Neural crest cell (in vitro differentiated cells): ENCODE data around the gene GGA3. TPM values are rescaled to one million over a fixed set of nuclear protein-coding genes. Genes with fewer than 3 reads are reported as not detected.
"Not testable (repeated sequence)": the region's sequence is repeated elsewhere in the genome, so short reads cannot be mapped to it uniquely, and the experiment has no call there.

Experiments
- DNase-seq: peaks from one replicate; pipeline ENCODE4 v3.0.0; 2021; ENCODE audit warnings: low read depth, mixed read lengths, low spot score
- H3K27ac Mint-ChIP-seq: one replicate; pipeline ENCODE4 v1.8.0; 2021; ENCODE audit warnings: mild to moderate bottlenecking, mixed read lengths; ENCODE audit not compliant: unreplicated experiment
- H3K27me3 Mint-ChIP-seq: 2 replicates; pipeline ENCODE4 v1.8.0; 2021; ENCODE audit warnings: low read depth, mild to moderate bottlenecking, mixed read lengths
- H3K36me3 Mint-ChIP-seq: 2 replicates; pipeline ENCODE4 v1.8.0; 2021; ENCODE audit warnings: low read depth, mild to moderate bottlenecking, mixed read lengths
- H3K4me1 Mint-ChIP-seq: 2 replicates; pipeline ENCODE4 v1.8.0; 2021; ENCODE audit warnings: mixed read lengths
- H3K4me3 Mint-ChIP-seq: one replicate; pipeline ENCODE4 v1.8.0; 2021; ENCODE audit warnings: mild to moderate bottlenecking, mixed read lengths
- H3K9me3 Mint-ChIP-seq: 2 replicates; pipeline ENCODE4 v1.8.0; 2021; ENCODE audit warnings: mixed read lengths
- total RNA-seq: library from RNA; stranded (reverse); gene quantifications from 2 replicates; pipeline ENCODE4 v1.2.1, GENCODE V29; 2021
- TF ChIP-seq, protein P1 (sequence below): fragments of 200-600 bp; sonication (generic); conservative IDR thresholded peaks from 2 replicates; pipeline ENCODE4 v1.5.0; 2021; ENCODE audit warnings: antibody characterized with exemption, mild to moderate bottlenecking

Gene GGA3
- total RNA-seq, 1 donor from 2014 or later, result 59.0 TPM

DNA sequence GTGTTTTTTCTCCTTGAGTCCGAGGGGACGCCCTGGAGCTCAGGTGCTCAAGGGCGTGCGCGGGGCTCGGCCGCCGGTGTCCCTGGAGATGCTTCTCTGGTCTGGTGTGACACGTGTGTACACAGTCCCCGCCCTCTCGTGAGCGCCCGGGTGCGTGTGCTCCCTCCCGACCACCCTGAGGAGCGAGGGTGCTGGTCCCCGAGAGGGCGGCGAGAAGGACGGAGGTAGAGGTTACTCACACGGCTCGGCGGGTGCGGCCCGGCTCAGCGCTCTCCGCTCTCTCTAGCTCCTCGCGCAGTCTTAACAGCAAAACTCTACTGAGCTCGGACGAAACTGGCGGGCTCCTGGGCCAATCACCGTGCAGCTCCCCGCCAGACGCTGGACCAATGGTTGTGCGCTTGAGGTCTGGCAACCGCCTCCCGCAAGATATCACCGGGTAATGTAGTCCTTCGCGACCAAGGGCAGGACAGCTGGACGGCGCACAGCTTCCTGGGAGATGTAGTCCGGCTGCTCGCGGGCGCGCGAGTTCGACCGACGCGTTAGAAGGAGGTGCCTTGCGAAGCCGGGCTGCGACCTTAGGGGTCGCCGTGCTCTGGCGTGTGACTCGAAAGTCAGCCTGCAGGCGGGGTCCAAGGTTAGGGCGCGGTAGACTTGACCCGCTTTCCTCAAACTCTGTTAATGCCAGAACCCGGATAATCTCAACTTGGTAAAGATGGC is 27.9 kb upstream of the GGA3 start, which contains the start of gene SLC25A19:
Gene SLC25A19 (minus strand): TSS at position 319 of the 717 bp plus-strand sequence. CDS start 2,669 bp downstream, outside the sequence.
- Mint-ChIP-seq H3K4me3 (peak within 1 kb of the TSS; percentile 94), H3K27ac (peak within 1 kb of the TSS; percentile 91), H3K4me1 (peaks cover 12% of the 10 kb centered on the region), H3K36me3 (no peaks in the 10 kb centered on the region), H3K27me3 (peaks cover 8% of the 10 kb centered on the region), H3K9me3 (no peaks in the 10 kb centered on the region)
- TF ChIP-seq, protein P1, sequence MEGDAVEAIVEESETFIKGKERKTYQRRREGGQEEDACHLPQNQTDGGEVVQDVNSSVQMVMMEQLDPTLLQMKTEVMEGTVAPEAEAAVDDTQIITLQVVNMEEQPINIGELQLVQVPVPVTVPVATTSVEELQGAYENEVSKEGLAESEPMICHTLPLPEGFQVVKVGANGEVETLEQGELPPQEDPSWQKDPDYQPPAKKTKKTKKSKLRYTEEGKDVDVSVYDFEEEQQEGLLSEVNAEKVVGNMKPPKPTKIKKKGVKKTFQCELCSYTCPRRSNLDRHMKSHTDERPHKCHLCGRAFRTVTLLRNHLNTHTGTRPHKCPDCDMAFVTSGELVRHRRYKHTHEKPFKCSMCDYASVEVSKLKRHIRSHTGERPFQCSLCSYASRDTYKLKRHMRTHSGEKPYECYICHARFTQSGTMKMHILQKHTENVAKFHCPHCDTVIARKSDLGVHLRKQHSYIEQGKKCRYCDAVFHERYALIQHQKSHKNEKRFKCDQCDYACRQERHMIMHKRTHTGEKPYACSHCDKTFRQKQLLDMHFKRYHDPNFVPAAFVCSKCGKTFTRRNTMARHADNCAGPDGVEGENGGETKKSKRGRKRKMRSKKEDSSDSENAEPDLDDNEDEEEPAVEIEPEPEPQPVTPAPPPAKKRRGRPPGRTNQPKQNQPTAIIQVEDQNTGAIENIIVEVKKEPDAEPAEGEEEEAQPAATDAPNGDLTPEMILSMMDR, result peak; percentile 40
- DNase-seq, result peak; percentile 91

DNA sequence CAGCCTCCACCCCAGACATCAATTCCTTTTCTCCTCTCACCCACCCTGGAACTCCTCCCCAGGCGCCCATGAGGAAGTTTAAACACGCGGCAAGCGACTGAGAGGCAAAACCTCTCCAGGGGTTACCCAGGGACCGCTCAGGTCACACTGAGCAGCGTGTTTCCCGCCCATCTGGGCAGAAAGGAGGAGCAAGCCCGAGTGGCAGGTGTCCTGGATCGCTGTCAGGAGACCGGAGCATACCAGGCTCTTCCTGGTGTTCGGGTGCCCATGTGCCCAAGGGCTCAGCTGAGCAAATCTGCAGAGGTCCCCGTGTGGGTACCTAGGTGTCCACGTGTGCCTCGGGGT is 27.3 kb upstream of the GGA3 start:
- TF ChIP-seq, protein P1, result no peak
- Mint-ChIP-seq H3K27me3 (peaks cover 8% of the 10 kb centered on the region), H3K27ac (peak overlapping the region; percentile 20), H3K4me1 (peaks cover 12% of the 10 kb centered on the region), H3K4me3 (peak overlapping the region; percentile 94), H3K9me3 (no peaks in the 10 kb centered on the region), H3K36me3 (no peaks in the 10 kb centered on the region)
- DNase-seq, result peak; percentile 18

DNA sequence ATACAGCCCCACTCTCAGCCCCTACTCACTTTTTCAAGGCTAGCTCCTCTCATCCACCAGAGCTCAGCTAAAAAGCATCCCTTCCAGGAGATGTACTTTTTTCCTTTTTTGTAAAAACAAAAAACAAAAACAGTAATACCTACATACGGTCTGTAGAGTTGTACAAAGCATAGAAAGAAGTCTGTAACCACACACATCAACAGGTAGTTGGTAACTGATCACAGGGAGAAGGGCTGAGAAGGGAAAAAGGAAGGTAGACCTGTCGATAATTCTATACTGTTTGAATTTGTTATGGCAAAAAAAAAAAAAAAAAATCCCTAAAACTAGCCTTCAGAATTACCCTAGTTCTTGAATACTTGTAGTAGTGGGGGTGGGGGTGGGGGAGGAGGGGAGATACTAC is 27.0 kb upstream of the GGA3 start:
- H3K4me1 Mint-ChIP-seq, result peaks cover 12% of the 10 kb centered on the region
- H3K27ac Mint-ChIP-seq, result no peak overlapping the region
- H3K9me3 Mint-ChIP-seq, result no peaks in the 10 kb centered on the region
- H3K27me3 Mint-ChIP-seq, result peaks cover 8% of the 10 kb centered on the region
- TF ChIP-seq, protein P1, result no peak
- H3K36me3 Mint-ChIP-seq, result no peaks in the 10 kb centered on the region
- DNase-seq, result no peak
- peak overlapping the region; percentile 94 for H3K4me3 Mint-ChIP-seq

DNA sequence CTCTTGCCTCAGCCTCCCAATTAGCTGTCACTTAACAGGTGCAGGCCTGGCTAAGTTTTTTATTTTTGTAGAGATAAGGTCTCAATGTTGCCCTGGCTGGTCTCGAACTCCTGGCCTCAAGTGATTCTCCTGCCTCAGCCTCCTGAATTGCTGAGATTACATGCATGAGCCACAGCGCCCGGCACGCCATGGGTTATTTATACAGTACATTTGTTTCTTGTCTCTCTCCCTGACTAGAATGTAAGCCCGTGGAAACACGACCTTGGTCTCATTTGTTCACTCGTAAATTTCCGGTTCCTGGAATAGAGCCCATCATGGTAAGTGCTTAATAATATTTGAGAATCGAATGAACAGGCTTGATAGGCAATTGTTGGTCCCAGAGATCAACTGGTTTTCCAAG is 25.8 kb upstream of the GGA3 start:
- peaks cover 12% of the 10 kb centered on the region for H3K4me1 Mint-ChIP-seq
- H3K27me3 Mint-ChIP-seq, result peaks cover 8% of the 10 kb centered on the region
- peak overlapping the region; percentile 76 for H3K4me3 Mint-ChIP-seq
- TF ChIP-seq, protein P1, result no peak
- no peaks in the 10 kb centered on the region for H3K9me3 Mint-ChIP-seq
- H3K36me3 Mint-ChIP-seq, result no peaks in the 10 kb centered on the region
- DNase-seq, result no peak
- no peak overlapping the region for H3K27ac Mint-ChIP-seq

DNA sequence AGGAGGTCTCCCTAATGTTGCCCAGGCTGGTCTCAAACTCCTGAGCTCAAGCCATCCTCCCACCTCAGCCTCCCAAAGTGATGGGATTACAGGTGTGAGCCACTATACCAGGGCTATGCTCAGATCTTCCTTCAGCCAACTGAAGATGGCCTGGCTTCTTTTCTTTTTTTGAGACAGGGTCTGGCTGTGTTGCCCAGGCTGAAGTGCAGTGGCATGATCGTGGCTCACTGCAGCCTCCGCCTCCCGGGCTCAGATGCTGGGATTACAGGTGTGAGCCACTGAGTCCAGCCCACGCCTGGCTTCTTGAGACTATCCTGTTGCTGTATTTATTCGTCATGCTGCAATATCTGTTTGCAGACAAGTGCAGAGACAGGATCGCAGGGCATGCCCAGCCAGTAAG is 23.7 kb upstream of the GGA3 start:
- Mint-ChIP-seq H3K27ac (no peak overlapping the region), H3K9me3 (no peaks in the 10 kb centered on the region), H3K27me3 (peaks cover 6% of the 10 kb centered on the region), H3K36me3 (no peaks in the 10 kb centered on the region), H3K4me1 (peaks cover 12% of the 10 kb centered on the region), H3K4me3 (peak overlapping the region; percentile 49)
- DNase-seq, result no peak
- TF ChIP-seq, protein P1, result no peak

DNA sequence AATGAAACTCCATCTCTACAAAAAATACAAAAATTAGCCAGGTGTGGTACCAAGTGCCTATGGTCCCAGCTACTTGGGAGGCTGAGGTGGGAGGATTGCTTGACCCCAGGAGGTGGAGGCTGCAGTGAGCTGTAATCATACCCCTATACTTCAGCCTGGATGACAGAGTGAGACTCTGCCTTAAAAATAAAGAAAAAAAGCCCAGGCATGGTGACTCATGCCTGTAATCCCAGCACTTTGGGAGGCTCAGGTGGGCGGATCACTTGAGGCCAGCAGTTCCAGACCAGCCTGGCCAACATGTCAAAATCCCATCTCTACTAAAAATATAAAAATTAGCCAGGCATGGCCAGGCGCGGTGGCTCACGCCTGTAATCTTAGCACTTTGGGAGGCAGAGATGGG is 18.8 kb upstream of the GGA3 start:
- H3K27me3 Mint-ChIP-seq, DNase-seq, H3K9me3 Mint-ChIP-seq, H3K4me1 Mint-ChIP-seq, H3K27ac Mint-ChIP-seq, H3K4me3 Mint-ChIP-seq, H3K36me3 Mint-ChIP-seq: not testable (repeated sequence)
